Fibroblast of lung (primary cell): ENCODE data around the gene NEK8. TPM values are rescaled to one million over a fixed set of nuclear protein-coding genes. Genes with fewer than 3 reads are reported as not detected.
A peak's percentile ranks its signal among the peaks of the same experiment; 100 is the strongest.

ENCODE experiments used
- DNase-seq, 2 donors: peaks; one replicate each; pipeline versions ENCODE4 v3.0.0 to v3.0.0-alpha.2; 2010; ENCODE audit warnings: low read depth in 2 of 2
- H2AFZ ChIP-seq: 2 replicates; pipeline ENCODE4 v1.5.1; 2012; ENCODE audit warnings: low read length, control low read depth, inconsistent platforms
- H3K27ac ChIP-seq: 2 replicates; pipeline ENCODE4 v1.5.1; 2011; ENCODE audit warnings: low read length, control low read depth; ENCODE audit not compliant: insufficient read depth
- H3K27me3 ChIP-seq: 2 replicates; pipeline ENCODE4 v1.5.1; 2011; ENCODE audit warnings: mild to moderate bottlenecking, low read length; ENCODE audit not compliant: control insufficient read depth, insufficient read depth
- H3K36me3 ChIP-seq: 2 replicates; pipeline ENCODE4 v1.5.1; 2011; ENCODE audit warnings: low read length; ENCODE audit not compliant: control insufficient read depth, insufficient read depth
- H3K4me1 ChIP-seq: 2 replicates; pipeline ENCODE4 v1.5.1; 2011; ENCODE audit warnings: low read length; ENCODE audit not compliant: control insufficient read depth, insufficient read depth; ENCODE audit errors: extremely low read depth
- H3K4me2 ChIP-seq: 2 replicates; pipeline ENCODE4 v1.5.1; 2011; ENCODE audit warnings: low read length, control low read depth; ENCODE audit not compliant: insufficient read depth; ENCODE audit errors: extremely low read depth
- H3K4me3 ChIP-seq, 4 experiments: fragments of 200-600 bp in 1 of 4; sonication (generic) in 1 of 4; replicated peaks in 1 of 4; 2 replicates each; pipeline ENCODE4 v1.5.1; 2011 to 2016; ENCODE audit warnings: low read length in 4 of 4, low read depth in 3 of 4, mild to moderate bottlenecking in 3 of 4, control low read depth in 2 of 4, inconsistent platforms in 1 of 4, mixed read lengths in 1 of 4; ENCODE audit not compliant: insufficient read depth in 1 of 4; ENCODE audit errors: control extremely low read depth in 1 of 4
- H3K79me2 ChIP-seq: 2 replicates; pipeline ENCODE4 v1.5.1; 2012; ENCODE audit warnings: mild to moderate bottlenecking, low read length, inconsistent platforms; ENCODE audit not compliant: control insufficient read depth, insufficient read depth
- H3K9ac ChIP-seq: 2 replicates; pipeline ENCODE4 v1.5.1; 2011; ENCODE audit warnings: mild to moderate bottlenecking, low read length, control low read depth; ENCODE audit not compliant: insufficient read depth
- H3K9me3 ChIP-seq: 2 replicates; pipeline ENCODE4 v1.5.1; 2012; ENCODE audit warnings: low read depth, low read length; ENCODE audit not compliant: control insufficient read depth, insufficient read depth
- H4K20me1 ChIP-seq: 2 replicates; pipeline ENCODE4 v1.5.1; 2011; ENCODE audit warnings: low read length; ENCODE audit not compliant: control insufficient read depth, insufficient read depth; ENCODE audit errors: extremely low read depth
- CTCF ChIP-seq, 2 donors: IDR thresholded peaks in 1 of 2; conservative IDR thresholded peaks in 1 of 2; 1 replicate in 1 of 2; 2 replicates in 1 of 2; pipeline ENCODE4 v1.5.1; 2011 to 2012; ENCODE audit warnings: low read length in 2 of 2, control low read depth in 1 of 2, inconsistent platforms in 1 of 2, low read depth in 1 of 2, mild to moderate bottlenecking in 1 of 2
- EZH2 ChIP-seq: IDR thresholded peaks from 2 replicates; pipeline ENCODE4 v1.5.1; 2012; ENCODE audit warnings: low read length, control low read depth, mild to moderate bottlenecking; ENCODE audit errors: missing control alignments
- polyA plus RNA-seq, 2 donors: library from polyadenylated mRNA; depleted of rRNA in 1 of 2; stranded (reverse) in 1 of 2; unstranded in 1 of 2; fragments of >200 nt; gene quantifications; 2 replicates each; pipeline ENCODE4 v1.2.1, GENCODE V29; 2011 to 2012; ENCODE audit warnings: missing spikeins in 1 of 2
- total RNA-seq: library from RNA; depleted of rRNA; stranded (reverse); fragments of >200 nt; gene quantifications from 2 replicates; pipeline ENCODE4 v1.2.1, GENCODE V29; 2014

Gene NEK8
- total and polyA plus RNA-seq, 2 donors (not counting 1 experiment from before 2014, with no cell fraction given) = 2.8 to 3.8 TPM

GRCh38 chr17:28712032-28712704 is 16.4 kb upstream of the NEK8 start:
- Histone ChIP-seq H3K4me1 (peaks cover 9% of the 10 kb centered on the region), H3K9me3 (no peaks in the 10 kb centered on the region), H3K36me3 (peaks cover 27% of the 10 kb centered on the region), H3K4me3 (peak overlapping the region in 1 of 4 experiments; percentile 62), H3K79me2 (peaks cover 22% of the 10 kb centered on the region), H4K20me1 (no peaks in the 10 kb centered on the region), H2AFZ (no peak overlapping the region), H3K27ac (peak overlapping the region; percentile 90), H3K9ac (peak overlapping the region; percentile 11), H3K27me3 (no peaks in the 10 kb centered on the region), H3K4me2 (peak overlapping the region; percentile 64)
- DNase-seq = no peak
- no peak for TF ChIP-seq EZH2
- no peak for TF ChIP-seq CTCF (conservative IDR thresholded peaks at IDR 0.05 in 1 of 2, IDR thresholded peaks at IDR 0.05 in 1 of 2; ENCODE audit: low read depth in 1 of 2, low read length in 2 of 2)

- peaks cover 27% of the 10 kb centered on the region for H3K36me3 ChIP-seq
- no peaks in the 10 kb centered on the region for H3K9me3 ChIP-seq
- H3K79me2 ChIP-seq = peaks cover 25% of the 10 kb centered on the region
- no peaks in the 10 kb centered on the region for H4K20me1 ChIP-seq
- H3K4me2 ChIP-seq = no peak overlapping the region
- no peak overlapping the region for H3K9ac ChIP-seq
- peaks cover 9% of the 10 kb centered on the region for H3K4me1 ChIP-seq
- H3K4me3 ChIP-seq = no peak overlapping the region
- no peak overlapping the region for H2AFZ ChIP-seq
- no peaks in the 10 kb centered on the region for H3K27me3 ChIP-seq
- TF ChIP-seq CTCF (conservative IDR thresholded peaks at IDR 0.05 in 1 of 2, IDR thresholded peaks at IDR 0.05 in 1 of 2; ENCODE audit: low read depth in 1 of 2, low read length in 2 of 2) (no peak), EZH2 (no peak)
- no peak overlapping the region for H3K27ac ChIP-seq
- no peak for DNase-seq
Observed at GRCh38 chr17:28712705-28713415, 15.7 kb upstream of the NEK8 start.

GRCh38 chr17:28714281-28714680 is 14.3 kb upstream of the NEK8 start:
- peaks cover 27% of the 10 kb centered on the region for H3K36me3 ChIP-seq

More at GRCh38 chr17:28714281-28714680, 14.3 kb upstream of the NEK8 start:
- no peak overlapping the region for H3K9ac ChIP-seq
- no peaks in the 10 kb centered on the region for H4K20me1 ChIP-seq
- H3K27ac ChIP-seq = no peak overlapping the region
- no peak overlapping the region for H3K4me3 ChIP-seq
- no peak overlapping the region for H3K4me2 ChIP-seq
- H3K79me2 ChIP-seq = peaks cover 25% of the 10 kb centered on the region
- peaks cover 16% of the 10 kb centered on the region for H3K4me1 ChIP-seq
- H3K9me3 ChIP-seq = no peaks in the 10 kb centered on the region
- TF ChIP-seq EZH2 = no peak
- peak in 1 of 2 donors; percentile 2 for TF ChIP-seq CTCF (conservative IDR thresholded peaks at IDR 0.05 in 1 of 2, IDR thresholded peaks at IDR 0.05 in 1 of 2; ENCODE audit: low read depth in 1 of 2, low read length in 2 of 2)
- H3K27me3 ChIP-seq = no peaks in the 10 kb centered on the region
- no peak for DNase-seq
- H2AFZ ChIP-seq = no peak overlapping the region
